Measurements from ENCODE around the gene FKBP9. TPM values are rescaled to one million over a fixed set of nuclear protein-coding genes. Genes with fewer than 3 reads are reported as not detected.
A peak's percentile ranks its signal among the peaks of the same experiment; 100 is the strongest.
"Not testable (repeated sequence)": the region's sequence is repeated elsewhere in the genome, so short reads cannot be mapped to it uniquely, and the experiment has no call there.

The FKBP9 gene, protein sequence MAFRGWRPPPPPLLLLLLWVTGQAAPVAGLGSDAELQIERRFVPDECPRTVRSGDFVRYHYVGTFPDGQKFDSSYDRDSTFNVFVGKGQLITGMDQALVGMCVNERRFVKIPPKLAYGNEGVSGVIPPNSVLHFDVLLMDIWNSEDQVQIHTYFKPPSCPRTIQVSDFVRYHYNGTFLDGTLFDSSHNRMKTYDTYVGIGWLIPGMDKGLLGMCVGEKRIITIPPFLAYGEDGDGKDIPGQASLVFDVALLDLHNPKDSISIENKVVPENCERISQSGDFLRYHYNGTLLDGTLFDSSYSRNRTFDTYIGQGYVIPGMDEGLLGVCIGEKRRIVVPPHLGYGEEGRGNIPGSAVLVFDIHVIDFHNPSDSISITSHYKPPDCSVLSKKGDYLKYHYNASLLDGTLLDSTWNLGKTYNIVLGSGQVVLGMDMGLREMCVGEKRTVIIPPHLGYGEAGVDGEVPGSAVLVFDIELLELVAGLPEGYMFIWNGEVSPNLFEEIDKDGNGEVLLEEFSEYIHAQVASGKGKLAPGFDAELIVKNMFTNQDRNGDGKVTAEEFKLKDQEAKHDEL
- total RNA-seq: 100 to 1,000 TPM in 1 of 2 donors, 10 to 100 TPM in 1; 73.2 to 115 TPM

DNA sequence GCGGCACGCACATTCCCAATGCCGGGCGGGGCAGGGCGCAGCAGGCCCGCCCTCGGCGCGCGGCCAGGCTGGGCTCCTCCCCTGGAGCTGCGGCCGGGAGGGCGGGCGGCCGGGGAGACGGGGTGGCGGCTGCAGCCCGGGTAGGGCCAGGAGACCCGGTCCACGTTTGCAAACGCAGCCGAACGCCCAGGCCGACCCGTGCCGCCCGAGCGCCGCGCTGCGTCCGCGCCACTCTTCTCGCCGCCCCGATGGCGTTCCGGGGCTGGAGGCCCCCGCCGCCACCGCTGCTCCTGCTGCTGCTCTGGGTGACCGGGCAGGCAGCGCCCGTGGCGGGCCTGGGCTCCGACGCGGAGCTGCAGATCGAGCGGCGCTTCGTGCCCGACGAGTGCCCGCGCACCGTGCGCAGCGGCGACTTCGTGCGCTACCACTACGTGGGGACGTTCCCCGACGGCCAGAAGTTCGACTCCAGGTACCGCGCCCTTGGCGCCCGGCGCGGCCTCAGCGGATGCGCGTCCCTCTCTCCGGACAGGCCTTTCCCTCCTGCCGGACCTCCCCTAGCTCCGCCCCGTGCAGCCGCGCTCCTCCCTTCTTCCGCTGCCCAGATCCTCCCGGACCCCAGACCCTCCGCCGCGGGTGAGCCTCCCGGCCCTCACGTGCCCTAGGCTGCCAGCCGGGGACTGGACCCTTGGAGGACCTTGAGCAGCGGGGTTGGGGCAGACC is at the start of gene FKBP9:
Gene FKBP9 (plus strand): TSS at position 115 of the 720 bp plus-strand sequence. CDS start 134 bp downstream, at position 249.
- TF ChIP-seq, protein P1, sequence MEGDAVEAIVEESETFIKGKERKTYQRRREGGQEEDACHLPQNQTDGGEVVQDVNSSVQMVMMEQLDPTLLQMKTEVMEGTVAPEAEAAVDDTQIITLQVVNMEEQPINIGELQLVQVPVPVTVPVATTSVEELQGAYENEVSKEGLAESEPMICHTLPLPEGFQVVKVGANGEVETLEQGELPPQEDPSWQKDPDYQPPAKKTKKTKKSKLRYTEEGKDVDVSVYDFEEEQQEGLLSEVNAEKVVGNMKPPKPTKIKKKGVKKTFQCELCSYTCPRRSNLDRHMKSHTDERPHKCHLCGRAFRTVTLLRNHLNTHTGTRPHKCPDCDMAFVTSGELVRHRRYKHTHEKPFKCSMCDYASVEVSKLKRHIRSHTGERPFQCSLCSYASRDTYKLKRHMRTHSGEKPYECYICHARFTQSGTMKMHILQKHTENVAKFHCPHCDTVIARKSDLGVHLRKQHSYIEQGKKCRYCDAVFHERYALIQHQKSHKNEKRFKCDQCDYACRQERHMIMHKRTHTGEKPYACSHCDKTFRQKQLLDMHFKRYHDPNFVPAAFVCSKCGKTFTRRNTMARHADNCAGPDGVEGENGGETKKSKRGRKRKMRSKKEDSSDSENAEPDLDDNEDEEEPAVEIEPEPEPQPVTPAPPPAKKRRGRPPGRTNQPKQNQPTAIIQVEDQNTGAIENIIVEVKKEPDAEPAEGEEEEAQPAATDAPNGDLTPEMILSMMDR (IDR thresholded peaks at IDR 0.05): no peak
- Histone ChIP-seq H3K4me1 (no peaks in the 10 kb centered on the region), H3K27me3 (no peaks in the 10 kb centered on the region), H3K9ac (ENCODE audit: low read depth in 2 of 2, low read length in 2 of 2) (peak within 1 kb of the TSS; percentile 95 to 97), H3K4me3 (peak within 1 kb of the TSS; percentile 99), H3K27ac (peak within 1 kb of the TSS; percentile 99), H3K36me3 (no peaks in the 10 kb centered on the region), H3K9me3 (no peaks in the 10 kb centered on the region)
- peak; percentile 91 for DNase-seq
- intact Hi-C loops (cut with DNase I): loop anchor here (5.0 kb wide), 1 partner anchor 105 kb away; the partner anchor contains the start of gene NT5C3A

DNA sequence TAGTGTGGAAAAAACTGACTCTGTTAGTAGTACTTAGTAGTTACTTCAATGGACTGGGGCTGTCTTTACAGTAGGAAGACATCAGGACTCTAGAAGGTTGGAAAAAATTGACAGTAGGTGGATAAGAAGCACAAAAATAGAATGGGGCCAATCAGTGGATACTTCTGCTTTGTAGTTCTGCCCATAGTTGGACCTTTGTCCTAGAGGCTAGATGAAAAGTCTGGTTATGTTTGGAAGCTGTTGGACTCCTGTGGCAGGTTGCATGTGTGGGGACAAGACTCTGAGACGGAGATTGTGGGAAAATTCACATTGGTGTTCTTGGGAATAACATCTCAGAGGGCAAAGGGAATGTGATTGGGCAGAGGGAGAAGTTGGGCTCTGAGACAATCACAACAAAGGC is 47.0 kb upstream of the FKBP9 start:
- intact Hi-C loops (cut with DNase I): no loop called here

DNA sequence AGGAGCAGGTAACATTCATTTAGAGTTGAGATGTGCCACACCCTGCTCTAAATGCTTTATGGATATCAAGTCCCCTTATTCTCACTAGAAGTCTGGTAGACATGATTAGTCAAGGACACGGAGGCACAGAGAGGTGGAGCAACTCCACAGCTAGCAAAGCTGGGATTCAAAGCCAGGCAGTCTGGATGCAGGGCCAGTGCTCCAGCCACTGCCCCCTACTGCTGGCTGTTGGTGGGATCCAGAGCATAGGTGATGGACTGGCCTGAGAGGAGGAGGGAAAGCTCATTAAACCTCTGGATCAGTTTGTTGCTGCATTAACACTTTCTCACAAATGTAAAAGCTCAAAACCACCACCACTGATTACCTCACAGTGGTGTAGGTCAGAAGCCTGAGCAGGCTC is 43.1 kb upstream of the FKBP9 start:
- H3K36me3 ChIP-seq: no peaks in the 10 kb centered on the region
- TF ChIP-seq, protein P1 (IDR thresholded peaks at IDR 0.05): no peak
- intact Hi-C loops (cut with DNase I): no loop called here

More for the DNA sequence above, 47.0 kb upstream of the FKBP9 start:
- H3K9ac ChIP-seq (ENCODE audit: low read depth in 2 of 2, low read length in 2 of 2): no peak overlapping the region
- H3K36me3 ChIP-seq: no peaks in the 10 kb centered on the region
- no peak overlapping the region for H3K4me3 ChIP-seq
- H3K27me3 ChIP-seq: no peaks in the 10 kb centered on the region
- no peak overlapping the region for H3K27ac ChIP-seq
- no peak for DNase-seq
- TF ChIP-seq, protein P1 (IDR thresholded peaks at IDR 0.05): no peak
- no peaks in the 10 kb centered on the region for H3K4me1 ChIP-seq
- H3K9me3 ChIP-seq: no peaks in the 10 kb centered on the region

DNA sequence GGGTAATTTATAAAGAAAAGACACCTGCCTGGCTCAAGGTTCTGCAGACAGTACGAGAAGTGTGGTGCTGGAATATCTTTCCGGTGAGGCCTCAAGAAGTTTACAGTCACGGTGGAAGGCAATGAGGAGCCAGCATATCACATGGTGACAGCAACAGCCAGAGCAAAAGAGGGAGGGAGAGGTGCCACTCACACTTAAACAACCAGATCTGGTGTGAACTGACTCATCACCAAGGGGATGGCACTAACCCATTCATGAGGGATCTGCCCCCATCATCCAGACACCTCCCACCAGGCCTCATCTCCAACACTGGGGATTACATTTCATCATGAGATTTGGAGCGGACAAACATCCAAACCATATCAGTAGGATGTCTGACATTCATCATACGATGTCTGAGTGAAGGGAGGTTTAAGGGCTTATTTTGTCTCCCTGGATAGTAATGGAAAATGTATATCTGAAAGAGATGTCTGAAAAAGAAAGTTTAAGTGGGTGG is 42.2 kb upstream of the FKBP9 start:
- H3K36me3 ChIP-seq: no peaks in the 10 kb centered on the region
- intact Hi-C loops (cut with DNase I): no loop called here
- H3K9me3 ChIP-seq: no peaks in the 10 kb centered on the region
- DNase-seq: no peak
- H3K4me1 ChIP-seq: no peaks in the 10 kb centered on the region
- H3K27me3 ChIP-seq: no peaks in the 10 kb centered on the region
- H3K9ac ChIP-seq (ENCODE audit: low read depth in 2 of 2, low read length in 2 of 2): no peak overlapping the region
- TF ChIP-seq, protein P1 (IDR thresholded peaks at IDR 0.05): no peak
- no peak overlapping the region for H3K4me3 ChIP-seq
- no peak overlapping the region for H3K27ac ChIP-seq

More for the DNA sequence above, 43.1 kb upstream of the FKBP9 start:
- Histone ChIP-seq H3K9ac (ENCODE audit: low read depth in 2 of 2, low read length in 2 of 2) (no peak overlapping the region), H3K4me3 (no peak overlapping the region), H3K4me1 (no peaks in the 10 kb centered on the region), H3K27me3 (no peaks in the 10 kb centered on the region), H3K9me3 (no peaks in the 10 kb centered on the region), H3K27ac (no peak overlapping the region)
- no peak for DNase-seq

DNA sequence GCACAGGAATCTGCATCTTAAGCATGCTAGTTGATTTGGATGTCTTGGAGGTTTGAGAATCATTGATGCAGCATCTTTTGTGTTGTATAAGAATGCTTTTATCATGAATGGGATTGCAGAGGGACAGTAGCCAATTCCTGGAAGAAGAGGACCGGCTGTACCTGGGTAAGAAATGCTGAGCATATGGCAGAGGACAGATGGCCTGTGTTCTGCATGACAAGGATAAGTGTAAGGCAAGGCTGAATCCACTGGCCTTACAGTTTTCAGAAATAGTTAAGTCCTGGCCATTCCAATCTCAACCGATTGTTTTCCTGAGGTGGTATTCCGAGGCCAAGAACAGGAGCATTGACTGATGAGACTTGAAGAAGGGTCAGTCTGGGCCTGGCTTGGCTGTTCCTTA is 41.2 kb upstream of the FKBP9 start:
- H3K9me3 ChIP-seq: no peaks in the 10 kb centered on the region
- H3K9ac ChIP-seq (ENCODE audit: low read depth in 2 of 2, low read length in 2 of 2): no peak overlapping the region
- intact Hi-C loops (cut with DNase I): no loop called here
- no peaks in the 10 kb centered on the region for H3K27me3 ChIP-seq
- no peak overlapping the region for H3K27ac ChIP-seq
- H3K4me1 ChIP-seq: no peaks in the 10 kb centered on the region
- TF ChIP-seq, protein P1 (IDR thresholded peaks at IDR 0.05): no peak
- no peak for DNase-seq
- H3K36me3 ChIP-seq: no peaks in the 10 kb centered on the region
- no peak overlapping the region for H3K4me3 ChIP-seq

DNA sequence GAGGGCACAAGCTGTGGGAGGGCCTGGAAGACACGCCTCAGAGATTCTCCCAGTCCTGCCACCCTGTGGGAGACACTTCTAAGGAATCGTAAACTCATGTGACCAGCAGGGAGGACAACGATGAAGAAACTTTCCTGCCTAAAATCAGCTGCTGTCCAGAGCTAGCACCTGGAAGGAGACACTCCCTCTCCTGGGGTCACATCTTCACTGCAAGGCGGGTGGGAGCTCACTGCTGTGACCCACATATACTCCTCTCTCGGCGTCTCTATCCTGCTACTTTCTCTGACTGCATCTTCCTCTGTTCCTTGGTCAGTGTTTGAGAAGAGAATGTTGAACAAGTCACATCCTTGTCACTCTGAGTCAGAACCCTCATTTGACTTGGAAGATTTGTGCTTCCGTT is 40.2 kb upstream of the FKBP9 start:
- intact Hi-C loops (cut with DNase I): not testable (repeated sequence)

More for the DNA sequence above, 40.2 kb upstream of the FKBP9 start:
- not testable (repeated sequence) for H3K36me3 ChIP-seq; H3K27me3 ChIP-seq; H3K9ac ChIP-seq (ENCODE audit: low read depth in 2 of 2, low read length in 2 of 2); H3K4me3 ChIP-seq; DNase-seq; H3K9me3 ChIP-seq; H3K4me1 ChIP-seq; H3K27ac ChIP-seq

Measured in colonic mucosa (tissue), 4 donors.